Retinal pigment epithelial cell (primary cell): ENCODE results near the gene PLD3.
A peak's percentile ranks its signal among the peaks of the same experiment; 100 is the strongest.
"Not testable (repeated sequence)": the region's sequence is repeated elsewhere in the genome, so short reads cannot be mapped to it uniquely, and the experiment has no call there.

Source experiments
- DNase-seq: peaks from one replicate; pipeline ENCODE4 v3.0.0-alpha.2; 2010; ENCODE audit warnings: low read depth
- H3K4me3 ChIP-seq: 2 replicates; pipeline ENCODE4 v1.5.1; 2011; ENCODE audit warnings: mild to moderate bottlenecking, low read length, control low read depth, moderate library complexity
- CTCF ChIP-seq: conservative IDR thresholded peaks from 2 replicates; pipeline ENCODE4 v1.5.1; 2011; ENCODE audit warnings: low read depth, low read length, control low read depth, inconsistent platforms

Gene PLD3

GRCh38 chr19:40365613-40366401, 17.3 kb downstream of the PLD3 start:
- no peak for TF ChIP-seq CTCF
- peak overlapping the region; percentile 65 for H3K4me3 ChIP-seq
- no peak for DNase-seq

- TF ChIP-seq CTCF, result no peak
- peak overlapping the region; percentile 65 for H3K4me3 ChIP-seq
- no peak for DNase-seq
Measured at GRCh38 chr19:40366697-40367561, 18.4 kb downstream of the PLD3 start.

- TF ChIP-seq CTCF, result no peak
- H3K4me3 ChIP-seq, result no peak overlapping the region
- DNase-seq, result no peak
Measured at GRCh38 chr19:40367577-40368434, 19.3 kb downstream of the PLD3 start.

- no peak for DNase-seq
- TF ChIP-seq CTCF, result no peak
- no peak overlapping the region for H3K4me3 ChIP-seq
Measured at GRCh38 chr19:40369797-40370196, 21.3 kb downstream of the PLD3 start.

- H3K4me3 ChIP-seq, DNase-seq: not testable (repeated sequence)
Measured at GRCh38 chr19:40370253-40370652, 21.8 kb downstream of the PLD3 start.

- no peak for TF ChIP-seq CTCF
- no peak for DNase-seq
- H3K4me3 ChIP-seq, result no peak overlapping the region
Measured at GRCh38 chr19:40370997-40371801, 22.7 kb downstream of the PLD3 start.
